Heart right ventricle (tissue), 16 donors: ENCODE data around the gene PEX14. TPM values are rescaled to one million over a fixed set of nuclear protein-coding genes. Genes with fewer than 3 reads are reported as not detected.

Experiments
- ATAC-seq, 8 donors: fragments of 200-7000 bp; cut with Tn5 transposase; one replicate each; pipeline ENCODE4 v1.9.1; 2020; ENCODE audit warnings: mild to moderate bottlenecking in 8 of 8, moderate library complexity in 8 of 8, moderate number of reproducible peaks in 1 of 8
- DNase-seq, 2 donors: peaks; one replicate each; pipeline ENCODE4 v3.0.0-alpha.2; 2020
- H3K27ac ChIP-seq, 10 donors: fragments of 200-600 bp; sonication (generic) in 2 of 10; one replicate each; pipeline versions ENCODE4 v1.5.0 to v1.8.0; 2020 to 2022; ENCODE audit warnings: mild to moderate bottlenecking in 3 of 10
- H3K27me3 ChIP-seq, 7 donors: fragments of 200-600 bp; one replicate each; pipeline ENCODE4 v1.8.0; 2021 to 2022; ENCODE audit warnings: mild to moderate bottlenecking in 2 of 7
- H3K36me3 ChIP-seq, 9 donors: fragments of 200-600 bp; sonication (generic) in 1 of 9; one replicate each; pipeline versions ENCODE4 v1.5.0 to v1.8.0; 2020 to 2022; ENCODE audit warnings: mild to moderate bottlenecking in 2 of 9
- H3K4me1 ChIP-seq, 9 donors: fragments of 200-600 bp; sonication (generic) in 1 of 9; one replicate each; pipeline versions ENCODE4 v1.5.0 to v1.8.0; 2020 to 2022; ENCODE audit warnings: mild to moderate bottlenecking in 4 of 9
- H3K4me3 ChIP-seq, 10 donors: fragments of 200-600 bp; sonication (generic) in 2 of 10; one replicate each; pipeline versions ENCODE4 v1.5.0 to v1.8.0; 2020 to 2022; ENCODE audit warnings: mild to moderate bottlenecking in 7 of 10, moderate library complexity in 2 of 10
- H3K9me3 ChIP-seq, 11 donors: fragments of 200-600 bp in 10 of 11; sonication (generic) in 2 of 11; one replicate each; pipeline versions ENCODE4 v1.5.0 to v1.8.0; 2013 to 2022; ENCODE audit warnings: mild to moderate bottlenecking in 2 of 11, control low read depth in 1 of 11, moderate library complexity in 1 of 11
- WGBS, 2 donors: extraction: QIAGEN DNeasy Blood & Tissue Kit; methylation state at CpG; one replicate each; pipeline ENCODE4 v1.1.7; 2013; ENCODE audit warnings: inconsistent platforms in 1 of 2; 5-methylcytosine and 5-hydroxymethylcytosine counted together
- intact Hi-C, 10 donors: fragments of 100-400 bp; cut with DNase I; formaldehyde crosslinking; loops; one replicate each; pipeline versions ENCODE4 v1.11.1 to v1.14.2; 2022
- polyA plus RNA-seq, 2 donors: library from polyadenylated mRNA; stranded (reverse); fragments of 200-250 nt; gene quantifications; one replicate each; pipeline ENCODE4 v1.2.3, GENCODE V29; 2013
- total RNA-seq, 10 donors: library from RNA; stranded (reverse); fragmentation: NEBNext Ultra II Directional in 3 of 10; extraction: Animal tissue kit (Norgen Biotek cat#: 25700) in 3 of 10; gene quantifications; one replicate each; pipeline versions ENCODE4 v1.2.1 to v1.2.4, GENCODE V29; 2021 to 2023
- TF ChIP-seq, protein P1 (sequence below), 9 donors: fragments of 200-600 bp; sonication (generic) in 2 of 9; IDR thresholded peaks; one replicate each; pipeline versions ENCODE4 v1.5.0 to v1.8.0; 2021 to 2022; ENCODE audit warnings: antibody characterized with exemption in 9 of 9, mild to moderate bottlenecking in 5 of 9, moderate library complexity in 1 of 9
- donor health status: Arrhythmogenic right ventricular cardiomyopathy.
- donor health status: ischemic (EF 13 %, LVEDD 7.1; RV severe dilation, severe dysfunction).
- donor health status: healthy with polysubstance abuse.
- donor health status: DM: no; HTN: yes; CAD: no.
- donor health status: DM: no; HTN: no; CAD: no.
- donor health status: ischemic (EF 25% LVEDD 6.9; RV normal size, moderate dysfunction).
- donor health status: ischemic (EF 25% LVEDD 5.7; RV mildly dilated, moderate dysfunction).
- donor health status: healthy.
- donor health status: DM: yes; HTN: yes; CAD: no.
- donor health status: Ischemic cardiomyopathy.
- donor health status: ischemic (EF 35%, LVEDD 5.7; RV mildly dilated, moderate dysfunction).
- donor health status: nonischemic (EF 11% LVEDD 7.7; RV severe dilation, severe dysfunction).
- donor health status: DM: yes; HTN: yes; CAD: no.
- donor health status: PGD.
- donor health status: ischemic (EF 29% LVEDD 5.4; RV normal size, mild dysfunction).
- donor health status: nonischemic (EF 23%, LVEDD 6.1; RV moderate dilation, normal function).

PEX14 gene
- total and polyA plus RNA-seq, 12 donors = 17.1 to 31.9 (median 21.1) TPM

GRCh38 chr1:10673109-10673711 lies 198.5 kb downstream of the PEX14 start:
- intact Hi-C loops = loop anchor here in 1 of 10 donors (10.0 kb wide), 1 partner anchor 192 kb away; no protein-coding TSS in a partner anchor
- H3K36me3 ChIP-seq = no peaks in the 10 kb centered on the region
- WGBS, 2 donors = 69 to 77% methylated on average over 19 of the region's 19 CpGs
- ATAC-seq = peak in 2 of 8 donors; percentile 14 to 29
- TF ChIP-seq, protein P1, sequence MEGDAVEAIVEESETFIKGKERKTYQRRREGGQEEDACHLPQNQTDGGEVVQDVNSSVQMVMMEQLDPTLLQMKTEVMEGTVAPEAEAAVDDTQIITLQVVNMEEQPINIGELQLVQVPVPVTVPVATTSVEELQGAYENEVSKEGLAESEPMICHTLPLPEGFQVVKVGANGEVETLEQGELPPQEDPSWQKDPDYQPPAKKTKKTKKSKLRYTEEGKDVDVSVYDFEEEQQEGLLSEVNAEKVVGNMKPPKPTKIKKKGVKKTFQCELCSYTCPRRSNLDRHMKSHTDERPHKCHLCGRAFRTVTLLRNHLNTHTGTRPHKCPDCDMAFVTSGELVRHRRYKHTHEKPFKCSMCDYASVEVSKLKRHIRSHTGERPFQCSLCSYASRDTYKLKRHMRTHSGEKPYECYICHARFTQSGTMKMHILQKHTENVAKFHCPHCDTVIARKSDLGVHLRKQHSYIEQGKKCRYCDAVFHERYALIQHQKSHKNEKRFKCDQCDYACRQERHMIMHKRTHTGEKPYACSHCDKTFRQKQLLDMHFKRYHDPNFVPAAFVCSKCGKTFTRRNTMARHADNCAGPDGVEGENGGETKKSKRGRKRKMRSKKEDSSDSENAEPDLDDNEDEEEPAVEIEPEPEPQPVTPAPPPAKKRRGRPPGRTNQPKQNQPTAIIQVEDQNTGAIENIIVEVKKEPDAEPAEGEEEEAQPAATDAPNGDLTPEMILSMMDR (IDR thresholded peaks at IDR 0.05) = no peak
- H3K4me1 ChIP-seq = peaks cover 18 to 99% (median 73%) of the 10 kb centered on the region in 9 donors
- DNase-seq = no peak
- no peak overlapping the region for H3K4me3 ChIP-seq
- H3K9me3 ChIP-seq = no peaks in the 10 kb centered on the region
- H3K27ac ChIP-seq = peak overlapping the region; percentile 36 to 76 (median 65)
- H3K27me3 ChIP-seq = no peaks in the 10 kb centered on the region

- H3K4me1 ChIP-seq = peaks cover 9 to 99% (median 71%) of the 10 kb centered on the region in 9 donors
- ATAC-seq (no peak), DNase-seq (no peak)
- H3K36me3 ChIP-seq = no peaks in the 10 kb centered on the region
- H3K9me3 ChIP-seq = no peaks in the 10 kb centered on the region
- no peak overlapping the region for H3K4me3 ChIP-seq
- TF ChIP-seq, protein P1 (IDR thresholded peaks at IDR 0.05) = no peak
- H3K27ac ChIP-seq = peak overlapping the region in 6 of 10 donors; percentile 43 to 76 (median 71)
- H3K27me3 ChIP-seq = no peaks in the 10 kb centered on the region
- intact Hi-C loops = loop anchor here in 1 of 10 donors (10.0 kb wide), 1 partner anchor 191 kb away; no protein-coding TSS in a partner anchor
- WGBS, 2 donors = 84 to 89% methylated on average over 16 of the region's 16 CpGs
Observed at GRCh38 chr1:10674222-10674621, 199.5 kb downstream of the PEX14 start.

DNA sequence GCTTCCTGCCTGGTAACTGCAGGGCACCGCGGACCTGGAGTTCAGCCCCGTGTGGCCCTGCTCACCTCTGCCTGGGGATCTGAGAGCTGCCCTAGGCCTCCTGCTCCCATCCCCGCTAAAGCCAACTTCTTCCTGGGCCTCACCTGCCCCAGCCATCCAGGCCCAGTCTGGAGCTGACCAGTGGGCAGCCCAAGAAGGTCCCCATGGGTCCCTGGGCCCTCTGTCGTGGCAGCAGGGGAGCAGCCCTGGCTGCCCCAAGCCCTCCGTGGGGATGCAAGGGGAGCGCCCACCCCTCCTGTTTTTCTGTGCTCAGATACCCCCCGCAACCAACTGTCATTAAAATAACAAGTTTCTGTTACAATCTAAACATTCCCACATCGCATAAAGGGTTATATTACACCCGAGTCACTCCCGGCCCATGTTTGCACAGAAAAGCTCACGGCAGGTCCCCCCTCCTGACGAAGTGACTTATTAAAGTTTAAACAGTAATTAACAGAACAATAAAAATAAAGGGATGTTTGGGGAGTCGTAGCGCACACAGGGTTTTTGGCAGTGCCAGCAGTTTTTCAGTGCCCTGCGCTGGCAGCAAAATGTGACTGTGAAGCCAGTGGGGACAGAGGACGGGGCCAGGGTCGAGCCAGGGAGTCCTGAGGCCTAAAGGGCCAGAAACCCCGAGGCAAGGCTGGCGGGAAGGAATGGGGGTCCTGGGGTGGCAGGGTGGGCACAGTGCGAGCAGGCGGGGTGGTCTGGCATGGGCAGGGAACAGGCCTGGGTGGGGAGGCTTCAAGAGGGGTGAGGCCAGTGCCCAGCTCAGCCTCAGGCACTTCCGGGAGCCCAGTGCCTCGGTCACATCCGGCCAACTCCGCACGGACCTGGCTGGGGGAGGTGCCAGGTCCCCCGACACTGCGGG lies 200.2 kb downstream of the PEX14 start:
- TF ChIP-seq, protein P1 (IDR thresholded peaks at IDR 0.05) = no peak
- H3K27ac ChIP-seq = peak overlapping the region in 7 of 10 donors; percentile 43 to 76 (median 69)
- H3K9me3 ChIP-seq = no peaks in the 10 kb centered on the region
- intact Hi-C loops = loop anchor here in 3 of 10 donors (5.0 to 10.0 kb wide), 3 partner anchors 122 to 190 kb away; partner anchors contain the start of gene CASZ1 (in 1 of the 3)
- DNase-seq = no peak
- peak in 1 of 8 donors; percentile 37 for ATAC-seq
- no peaks in the 10 kb centered on the region for H3K36me3 ChIP-seq
- peaks cover 9 to 99% (median 72%) of the 10 kb centered on the region in 9 donors for H3K4me1 ChIP-seq
- 68 to 72% methylated on average over 28 to 29 of the region's 29 CpGs for WGBS, 2 donors
- no peaks in the 10 kb centered on the region for H3K27me3 ChIP-seq
- no peak overlapping the region for H3K4me3 ChIP-seq

- Histone ChIP-seq H3K4me1 (peaks cover 14 to 99% (median 76%) of the 10 kb centered on the region in 9 donors), H3K27me3 (no peaks in the 10 kb centered on the region), H3K36me3 (no peaks in the 10 kb centered on the region), H3K9me3 (no peaks in the 10 kb centered on the region), H3K27ac (peak overlapping the region in 8 of 10 donors; percentile 8 to 76 (median 56)), H3K4me3 (no peak overlapping the region)
- intact Hi-C loops = loop anchor here in 3 of 10 donors (5.0 to 10.0 kb wide), 3 partner anchors 121 to 189 kb away; partner anchors contain the start of gene CASZ1 (in 1 of the 3)
- TF ChIP-seq, protein P1 (IDR thresholded peaks at IDR 0.05) = no peak
- DNase-seq = no peak
- no peak for ATAC-seq
- WGBS, 2 donors = 86 to 87% methylated on average over 5 of the region's 5 CpGs
Observed at GRCh38 chr1:10675813-10676212, 201.1 kb downstream of the PEX14 start.
